ENCODE data around the gene ERC2.

GRCh38 chr3:56318891-56319290 lies 149.4 kb downstream of the ERC2 start:
- no peak for TF ChIP-seq SPI1 (IDR thresholded peaks at IDR 0.05; ENCODE audit: low read depth, low read length)
- no peak for TF ChIP-seq TAF1 (IDR thresholded peaks at IDR 0.05; ENCODE audit: low read depth, low read length)
- no peak for TF ChIP-seq POLR2A (IDR thresholded peaks at IDR 0.05; ENCODE audit: low read depth, low read length)
- TF ChIP-seq POLR2AphosphoS5 (IDR thresholded peaks at IDR 0.05; ENCODE audit: low read depth, low read length), result no peak
- no peak for TF ChIP-seq POU2F2 (IDR thresholded peaks at IDR 0.05; ENCODE audit: low read depth, low read length)
